Effector memory CD4-positive, alpha-beta T cell (primary cell): ENCODE measurements around the gene NPHP4.
"Not testable (repeated sequence)": the region's sequence is repeated elsewhere in the genome, so short reads cannot be mapped to it uniquely, and the experiment has no call there.

Source experiments
- DNase-seq, 3 donors: peaks; one replicate each; pipeline ENCODE4 v3.0.0-alpha.2; 2020
- H3K27ac ChIP-seq: 2 replicates; pipeline ENCODE4 v1.7.0; 2013; ENCODE audit warnings: mild to moderate bottlenecking, low read length, moderate library complexity; ENCODE audit not compliant: insufficient read depth, poor library complexity, severe bottlenecking
- H3K27me3 ChIP-seq: replicated peaks from 2 replicates; pipeline ENCODE4 v1.7.0; 2013; ENCODE audit warnings: mild to moderate bottlenecking, low read length; ENCODE audit not compliant: insufficient read depth, control insufficient read depth, poor library complexity, severe bottlenecking
- H3K36me3 ChIP-seq: 2 replicates; pipeline ENCODE4 v1.7.0; 2013; ENCODE audit warnings: mild to moderate bottlenecking, low read length, moderate library complexity; ENCODE audit not compliant: control insufficient read depth, insufficient read depth
- H3K4me1 ChIP-seq: 2 replicates; pipeline ENCODE4 v1.7.0; 2013; ENCODE audit warnings: low read length, mild to moderate bottlenecking; ENCODE audit not compliant: control insufficient read depth, insufficient read depth, poor library complexity, severe bottlenecking
- H3K4me3 ChIP-seq: 2 replicates; pipeline ENCODE4 v1.7.0; 2013; ENCODE audit warnings: low read length, low read depth, mild to moderate bottlenecking; ENCODE audit not compliant: insufficient read depth, poor library complexity, severe bottlenecking
- H3K9me3 ChIP-seq: 2 replicates; pipeline ENCODE4 v1.7.0; 2013; ENCODE audit warnings: mild to moderate bottlenecking, low read length, moderate library complexity; ENCODE audit not compliant: control insufficient read depth

NPHP4 gene

GRCh38 chr1:6024376-6024775, 32.2 kb upstream of the NPHP4 start:
- Histone ChIP-seq H3K27ac (no peak overlapping the region), H3K9me3 (no peaks in the 10 kb centered on the region), H3K4me1 (peaks cover 40% of the 10 kb centered on the region), H3K27me3 (no peaks in the 10 kb centered on the region), H3K36me3 (no peaks in the 10 kb centered on the region), H3K4me3 (no peak overlapping the region)
- DNase-seq, result no peak

GRCh38 chr1:6023346-6023745, 31.1 kb upstream of the NPHP4 start:
- Histone ChIP-seq H3K4me1 (peaks cover 30% of the 10 kb centered on the region), H3K4me3 (no peak overlapping the region), H3K27me3 (no peaks in the 10 kb centered on the region), H3K36me3 (no peaks in the 10 kb centered on the region), H3K9me3 (no peaks in the 10 kb centered on the region), H3K27ac (no peak overlapping the region)
- DNase-seq, result no peak

- no peak overlapping the region for H3K4me3 ChIP-seq
These were observed 30.0 kb upstream of the NPHP4 start for GRCh38 chr1:6022193-6022592.

GRCh38 chr1:6019166-6019845, 27.1 kb upstream of the NPHP4 start:
- Histone ChIP-seq H3K27me3 (no peaks in the 10 kb centered on the region), H3K4me1 (no peaks in the 10 kb centered on the region), H3K9me3 (no peaks in the 10 kb centered on the region), H3K4me3 (no peak overlapping the region), H3K27ac (no peak overlapping the region), H3K36me3 (peaks cover 3% of the 10 kb centered on the region)
- DNase-seq, result no peak

More at GRCh38 chr1:6022193-6022592, 30.0 kb upstream of the NPHP4 start:
- H3K27ac ChIP-seq, result no peak overlapping the region
- peaks cover 18% of the 10 kb centered on the region for H3K4me1 ChIP-seq
- H3K9me3 ChIP-seq, result no peaks in the 10 kb centered on the region
- H3K27me3 ChIP-seq, result no peaks in the 10 kb centered on the region
- no peak for DNase-seq
- H3K36me3 ChIP-seq, result no peaks in the 10 kb centered on the region

GRCh38 chr1:6017654-6018053, 25.4 kb upstream of the NPHP4 start:
- H3K4me3 ChIP-seq, DNase-seq, H3K36me3 ChIP-seq, H3K27me3 ChIP-seq, H3K27ac ChIP-seq, H3K9me3 ChIP-seq, H3K4me1 ChIP-seq: not testable (repeated sequence)

- no peaks in the 10 kb centered on the region for H3K4me1 ChIP-seq
These were observed 24.1 kb upstream of the NPHP4 start for GRCh38 chr1:6016191-6016865.

GRCh38 chr1:6014130-6014999, 22.1 kb upstream of the NPHP4 start:
- Histone ChIP-seq H3K4me1 (no peaks in the 10 kb centered on the region), H3K36me3 (peaks cover 8% of the 10 kb centered on the region), H3K27ac (no peak overlapping the region), H3K27me3 (no peaks in the 10 kb centered on the region), H3K9me3 (no peaks in the 10 kb centered on the region), H3K4me3 (no peak overlapping the region)
- DNase-seq, result no peak

More at GRCh38 chr1:6016191-6016865, 24.1 kb upstream of the NPHP4 start:
- H3K27me3 ChIP-seq, result no peaks in the 10 kb centered on the region
- no peak overlapping the region for H3K27ac ChIP-seq
- peaks cover 8% of the 10 kb centered on the region for H3K36me3 ChIP-seq
- DNase-seq, result no peak
- no peak overlapping the region for H3K4me3 ChIP-seq
- no peaks in the 10 kb centered on the region for H3K9me3 ChIP-seq

GRCh38 chr1:6013491-6013890, 21.3 kb upstream of the NPHP4 start:
- no peaks in the 10 kb centered on the region for H3K4me1 ChIP-seq
- H3K36me3 ChIP-seq, result peaks cover 8% of the 10 kb centered on the region
- H3K9me3 ChIP-seq, result no peaks in the 10 kb centered on the region
- no peak for DNase-seq
- no peak overlapping the region for H3K4me3 ChIP-seq
- H3K27ac ChIP-seq, result no peak overlapping the region
- H3K27me3 ChIP-seq, result no peaks in the 10 kb centered on the region

- Histone ChIP-seq H3K27me3 (no peaks in the 10 kb centered on the region), H3K4me1 (no peaks in the 10 kb centered on the region), H3K27ac (no peak overlapping the region), H3K9me3 (no peaks in the 10 kb centered on the region), H3K36me3 (peaks cover 8% of the 10 kb centered on the region), H3K4me3 (no peak overlapping the region)
- DNase-seq, result no peak
These were observed 20.5 kb upstream of the NPHP4 start for GRCh38 chr1:6012529-6013318.
